LNCaP clone FGC (cell line): ENCODE measurements around the gene SCN2B.

Source experiments
- DNase-seq: peaks from one replicate; pipeline ENCODE4 v3.0.0-alpha.2; 2011; ENCODE audit warnings: low read depth
- H3K4me3 ChIP-seq: 2 replicates; pipeline ENCODE4 v1.5.1; 2011; ENCODE audit warnings: mild to moderate bottlenecking, low read depth, low read length, control low read depth
- TF ChIP-seq, protein P1 (sequence below): IDR thresholded peaks from 2 replicates; pipeline ENCODE4 v1.5.1; 2012; ENCODE audit warnings: mild to moderate bottlenecking; ENCODE audit not compliant: control insufficient read depth, insufficient read depth; ENCODE audit errors: extremely low read depth

The SCN2B gene

DNA sequence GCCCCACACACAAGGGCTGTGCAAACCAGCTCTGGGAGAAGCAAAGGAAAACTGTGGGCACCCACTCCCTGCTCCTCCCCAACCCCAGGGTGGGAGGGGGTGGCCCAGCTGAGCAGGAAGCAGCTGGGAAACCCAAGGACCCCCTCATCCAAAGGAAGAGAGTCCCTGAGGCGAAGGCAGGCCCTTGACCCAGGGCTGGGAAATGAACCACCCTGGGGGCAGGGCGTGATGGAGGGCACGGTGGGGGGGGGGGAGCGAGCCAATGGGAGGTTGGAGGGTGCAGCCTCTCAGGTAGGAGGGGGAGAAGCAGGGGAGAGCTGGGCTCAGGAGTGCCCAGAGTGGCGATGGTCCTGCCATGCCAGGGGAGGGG lies 40.7 kb downstream of the SCN2B start:
- TF ChIP-seq, protein P1, sequence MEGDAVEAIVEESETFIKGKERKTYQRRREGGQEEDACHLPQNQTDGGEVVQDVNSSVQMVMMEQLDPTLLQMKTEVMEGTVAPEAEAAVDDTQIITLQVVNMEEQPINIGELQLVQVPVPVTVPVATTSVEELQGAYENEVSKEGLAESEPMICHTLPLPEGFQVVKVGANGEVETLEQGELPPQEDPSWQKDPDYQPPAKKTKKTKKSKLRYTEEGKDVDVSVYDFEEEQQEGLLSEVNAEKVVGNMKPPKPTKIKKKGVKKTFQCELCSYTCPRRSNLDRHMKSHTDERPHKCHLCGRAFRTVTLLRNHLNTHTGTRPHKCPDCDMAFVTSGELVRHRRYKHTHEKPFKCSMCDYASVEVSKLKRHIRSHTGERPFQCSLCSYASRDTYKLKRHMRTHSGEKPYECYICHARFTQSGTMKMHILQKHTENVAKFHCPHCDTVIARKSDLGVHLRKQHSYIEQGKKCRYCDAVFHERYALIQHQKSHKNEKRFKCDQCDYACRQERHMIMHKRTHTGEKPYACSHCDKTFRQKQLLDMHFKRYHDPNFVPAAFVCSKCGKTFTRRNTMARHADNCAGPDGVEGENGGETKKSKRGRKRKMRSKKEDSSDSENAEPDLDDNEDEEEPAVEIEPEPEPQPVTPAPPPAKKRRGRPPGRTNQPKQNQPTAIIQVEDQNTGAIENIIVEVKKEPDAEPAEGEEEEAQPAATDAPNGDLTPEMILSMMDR = no peak
- DNase-seq = no peak

DNA sequence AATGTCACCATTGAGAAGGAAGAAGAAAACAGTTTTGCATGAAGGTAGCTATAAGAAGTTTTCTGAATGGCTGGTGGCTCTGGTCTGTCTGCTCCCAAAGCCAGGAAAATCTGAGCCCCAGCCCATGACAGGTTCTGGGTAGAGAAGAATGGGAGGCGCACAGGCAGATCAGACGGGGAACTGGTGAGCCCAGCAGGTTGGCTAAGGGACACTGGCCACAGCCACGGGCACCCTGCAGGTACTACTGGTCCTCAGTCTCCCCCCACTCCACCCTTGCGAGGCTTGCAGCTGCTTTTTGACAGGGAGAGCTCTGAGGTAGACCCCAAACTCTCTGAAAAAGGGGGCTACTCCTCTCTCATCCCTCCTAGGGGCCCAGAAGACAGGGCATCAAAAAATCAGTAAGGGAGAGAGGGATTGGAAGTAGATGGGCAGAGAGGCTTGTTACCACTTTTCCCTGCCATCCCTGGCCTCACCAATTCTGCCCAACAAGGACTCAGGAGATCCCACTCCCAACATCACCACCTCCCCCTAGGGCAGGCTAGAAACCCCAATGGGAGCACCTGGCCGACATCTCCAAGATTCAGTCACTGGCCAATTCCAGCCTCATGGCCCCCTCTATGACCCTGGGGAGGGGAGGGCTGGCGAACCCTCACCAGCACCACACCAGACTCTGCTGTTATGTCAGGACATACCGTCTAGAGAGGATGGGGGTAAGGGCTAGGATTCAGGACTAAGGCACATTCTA lies 41.2 kb downstream of the SCN2B start:
- DNase-seq = no peak
- H3K4me3 ChIP-seq = no peak overlapping the region
- TF ChIP-seq, protein P1 = no peak

More for the DNA sequence above, 40.7 kb downstream of the SCN2B start:
- no peak overlapping the region for H3K4me3 ChIP-seq

DNA sequence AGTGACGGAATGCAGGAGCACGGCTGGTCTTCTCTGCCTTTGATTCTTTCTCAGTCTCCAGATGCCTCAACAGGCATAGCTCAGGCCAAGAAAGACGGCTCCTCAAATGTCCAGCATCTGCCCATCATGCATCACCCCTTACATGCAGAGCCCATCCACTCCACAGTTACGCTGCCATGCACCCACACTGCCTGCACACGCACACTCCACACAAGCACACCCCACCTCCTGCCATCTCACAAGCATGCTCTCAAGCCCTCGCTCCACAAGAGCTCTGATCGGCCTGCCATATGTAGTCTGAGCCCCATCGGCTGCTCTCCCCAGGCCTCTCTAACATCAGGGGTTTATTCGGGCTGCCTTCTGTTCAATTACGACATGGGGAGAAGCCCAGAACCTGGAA lies 42.6 kb downstream of the SCN2B start:
- DNase-seq = no peak
- H3K4me3 ChIP-seq = no peak overlapping the region
- TF ChIP-seq, protein P1 = no peak

DNA sequence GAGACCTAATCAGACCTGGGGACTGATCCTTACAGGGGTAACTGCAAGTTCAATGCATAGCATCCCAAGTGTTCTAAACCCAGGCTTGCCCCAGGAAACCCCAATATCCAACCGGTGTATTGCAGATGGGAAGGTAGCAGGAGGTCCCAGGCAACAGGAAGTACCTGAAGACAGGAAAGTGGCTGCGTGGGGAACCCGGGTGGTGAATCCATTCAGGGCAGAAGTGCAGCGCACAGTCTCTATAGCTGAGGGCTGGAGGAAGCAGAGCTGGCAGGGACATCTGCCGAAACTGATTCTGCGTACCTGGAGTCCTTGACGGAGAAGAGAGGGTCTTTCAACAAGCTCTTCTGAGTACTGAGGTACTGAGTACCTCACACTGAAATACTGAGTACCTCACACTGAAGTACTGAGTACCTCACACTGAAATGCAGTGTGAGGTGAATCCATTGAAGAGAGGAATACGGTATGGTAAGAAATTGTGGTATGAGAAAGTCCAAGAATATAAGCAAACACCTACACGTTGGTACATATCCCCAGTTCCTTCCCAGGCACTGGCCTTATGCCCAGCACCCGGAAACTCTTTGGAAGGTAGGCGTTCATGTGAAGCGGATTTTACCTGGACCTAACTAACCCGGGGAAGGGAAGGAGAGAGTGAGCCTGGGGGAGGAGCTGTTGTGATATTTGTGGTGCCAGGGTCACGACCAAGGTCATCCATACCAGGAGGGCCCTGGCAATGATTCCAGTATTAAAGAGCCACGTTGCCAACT lies 43.9 kb downstream of the SCN2B start:
- DNase-seq = no peak
- H3K4me3 ChIP-seq = no peak overlapping the region
- TF ChIP-seq, protein P1 = no peak

DNA sequence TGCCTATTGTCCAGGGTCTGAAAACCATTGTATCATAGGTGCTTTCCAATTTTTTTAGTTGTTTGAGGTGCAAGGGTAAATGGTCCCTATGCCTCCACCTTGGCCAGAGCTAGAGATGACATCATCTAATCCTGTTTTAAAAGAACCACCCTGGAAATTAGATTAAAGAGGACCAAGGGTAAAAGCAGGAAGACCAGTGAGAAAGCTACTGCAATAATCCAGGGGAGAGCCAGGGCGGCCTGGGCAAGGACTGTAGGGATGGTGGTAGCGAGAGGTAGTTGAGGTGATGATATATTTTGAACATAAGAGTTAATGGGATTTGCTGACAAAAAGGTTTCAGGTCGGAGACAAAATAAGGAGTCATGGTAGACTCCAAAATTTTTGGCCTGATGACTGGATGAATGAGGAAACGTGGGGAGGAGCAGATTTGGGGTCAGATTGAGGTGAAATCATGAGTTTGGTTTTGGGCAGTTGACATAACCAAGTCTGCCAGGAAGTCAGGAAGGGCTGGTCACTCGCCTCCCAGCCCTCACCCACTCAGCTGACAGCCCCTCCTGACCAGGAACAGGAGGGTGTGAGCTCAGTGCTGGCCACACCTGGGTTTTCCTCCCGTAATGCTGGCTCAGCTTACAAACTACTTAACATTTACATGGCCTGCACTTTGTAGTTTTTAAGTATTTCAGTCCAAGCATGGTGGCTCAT lies 46.8 kb downstream of the SCN2B start:
- no peak for DNase-seq
- TF ChIP-seq, protein P1 = no peak
- H3K4me3 ChIP-seq = no peak overlapping the region

DNA sequence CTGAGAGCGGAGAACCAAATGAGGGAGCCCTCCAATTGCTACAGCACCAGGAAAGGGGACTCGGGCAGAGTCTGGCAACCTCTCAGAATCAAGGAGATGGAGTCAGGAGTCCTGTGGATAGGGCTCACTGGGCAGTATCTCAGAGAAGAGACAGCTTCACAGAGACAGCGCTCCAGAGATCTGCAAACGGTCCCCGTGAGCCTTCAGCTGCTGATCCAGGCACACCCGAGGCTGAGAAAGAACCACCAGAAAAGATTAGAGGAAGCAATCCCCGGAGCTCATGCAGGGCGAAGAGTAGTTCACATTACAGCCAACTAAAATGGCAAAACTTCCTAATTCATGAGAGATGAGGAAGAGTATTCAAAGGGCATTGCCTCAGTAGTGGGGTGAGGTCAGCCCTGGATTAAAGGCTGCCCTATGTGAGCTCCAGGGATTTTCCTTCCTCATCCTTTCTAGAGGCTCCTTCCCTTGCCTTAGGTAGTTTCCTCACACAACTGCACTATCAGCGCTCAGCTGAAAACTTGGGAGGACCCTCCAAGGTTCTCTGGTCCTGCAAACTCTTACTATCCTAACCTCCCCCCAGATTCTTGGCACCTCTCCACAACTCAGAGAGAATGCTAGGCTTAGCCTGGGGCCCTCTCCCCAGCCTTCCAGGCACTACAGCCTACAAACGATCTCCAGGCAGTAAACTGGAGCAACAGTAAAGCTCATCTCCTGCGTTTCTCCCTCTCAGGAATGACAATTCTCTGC lies 47.5 kb downstream of the SCN2B start:
- TF ChIP-seq, protein P1 = no peak
- no peak for DNase-seq
- no peak overlapping the region for H3K4me3 ChIP-seq
